MM.1S (cell line): Measurements from ENCODE around the gene KIAA1328.

Experiments
- EZH2 ChIP-seq: fragments of 300-600 bp; sonication (generic); optimal IDR thresholded peaks from 2 replicates; pipeline ENCODE3; 2017; ENCODE audit warnings: low read depth, mild to moderate bottlenecking, antibody characterized with exemption, low read length, mixed read lengths
- EZH2phosphoT487 ChIP-seq: fragments of 300-600 bp; sonication (generic); IDR thresholded peaks from 2 replicates; pipeline ENCODE4 v1.6.1; 2018; ENCODE audit warnings: antibody characterized with exemption, low read length
- TF ChIP-seq, protein P1 (sequence below): fragments of 300-600 bp; sonication (generic); IDR thresholded peaks from 2 replicates; pipeline ENCODE4 v1.5.1; 2016; ENCODE audit warnings: antibody characterized with exemption, low read length, mixed read lengths

DNA sequence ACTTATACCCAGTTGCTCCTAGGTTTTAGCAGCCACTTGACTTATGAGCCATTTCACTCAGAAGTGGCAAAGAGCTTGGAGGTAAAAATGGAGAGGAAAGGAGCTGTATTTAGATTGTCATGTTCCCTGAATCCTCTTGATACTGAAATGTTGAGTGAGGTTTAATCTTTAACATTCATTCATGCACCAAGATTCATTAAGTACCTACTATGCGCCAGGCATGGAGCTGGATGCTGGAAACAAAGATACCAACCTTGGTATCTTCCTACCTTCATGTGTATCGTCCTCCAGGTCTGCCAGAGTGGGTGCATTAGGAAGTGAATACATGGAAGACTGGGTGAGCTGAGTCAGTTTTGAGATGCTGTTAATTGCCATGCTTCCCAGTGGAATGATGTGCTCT lies 23.8 kb upstream of the KIAA1328 start:
- TF ChIP-seq, protein P1, sequence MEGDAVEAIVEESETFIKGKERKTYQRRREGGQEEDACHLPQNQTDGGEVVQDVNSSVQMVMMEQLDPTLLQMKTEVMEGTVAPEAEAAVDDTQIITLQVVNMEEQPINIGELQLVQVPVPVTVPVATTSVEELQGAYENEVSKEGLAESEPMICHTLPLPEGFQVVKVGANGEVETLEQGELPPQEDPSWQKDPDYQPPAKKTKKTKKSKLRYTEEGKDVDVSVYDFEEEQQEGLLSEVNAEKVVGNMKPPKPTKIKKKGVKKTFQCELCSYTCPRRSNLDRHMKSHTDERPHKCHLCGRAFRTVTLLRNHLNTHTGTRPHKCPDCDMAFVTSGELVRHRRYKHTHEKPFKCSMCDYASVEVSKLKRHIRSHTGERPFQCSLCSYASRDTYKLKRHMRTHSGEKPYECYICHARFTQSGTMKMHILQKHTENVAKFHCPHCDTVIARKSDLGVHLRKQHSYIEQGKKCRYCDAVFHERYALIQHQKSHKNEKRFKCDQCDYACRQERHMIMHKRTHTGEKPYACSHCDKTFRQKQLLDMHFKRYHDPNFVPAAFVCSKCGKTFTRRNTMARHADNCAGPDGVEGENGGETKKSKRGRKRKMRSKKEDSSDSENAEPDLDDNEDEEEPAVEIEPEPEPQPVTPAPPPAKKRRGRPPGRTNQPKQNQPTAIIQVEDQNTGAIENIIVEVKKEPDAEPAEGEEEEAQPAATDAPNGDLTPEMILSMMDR, result no peak
- no peak for TF ChIP-seq EZH2
- no peak for TF ChIP-seq EZH2phosphoT487
